Measurements from ENCODE around the gene GREB1L. TPM values are rescaled to one million over a fixed set of nuclear protein-coding genes. Genes with fewer than 3 reads are reported as not detected.

GREB1L gene
- total RNA-seq, 1 donor from 2014 or later: 0.20 TPM

- DNase-seq (ENCODE audit: low read depth, low spot score): no peak
These were observed 241.0 kb downstream of the GREB1L start for GRCh38 chr18:21483051-21483450.

DNA sequence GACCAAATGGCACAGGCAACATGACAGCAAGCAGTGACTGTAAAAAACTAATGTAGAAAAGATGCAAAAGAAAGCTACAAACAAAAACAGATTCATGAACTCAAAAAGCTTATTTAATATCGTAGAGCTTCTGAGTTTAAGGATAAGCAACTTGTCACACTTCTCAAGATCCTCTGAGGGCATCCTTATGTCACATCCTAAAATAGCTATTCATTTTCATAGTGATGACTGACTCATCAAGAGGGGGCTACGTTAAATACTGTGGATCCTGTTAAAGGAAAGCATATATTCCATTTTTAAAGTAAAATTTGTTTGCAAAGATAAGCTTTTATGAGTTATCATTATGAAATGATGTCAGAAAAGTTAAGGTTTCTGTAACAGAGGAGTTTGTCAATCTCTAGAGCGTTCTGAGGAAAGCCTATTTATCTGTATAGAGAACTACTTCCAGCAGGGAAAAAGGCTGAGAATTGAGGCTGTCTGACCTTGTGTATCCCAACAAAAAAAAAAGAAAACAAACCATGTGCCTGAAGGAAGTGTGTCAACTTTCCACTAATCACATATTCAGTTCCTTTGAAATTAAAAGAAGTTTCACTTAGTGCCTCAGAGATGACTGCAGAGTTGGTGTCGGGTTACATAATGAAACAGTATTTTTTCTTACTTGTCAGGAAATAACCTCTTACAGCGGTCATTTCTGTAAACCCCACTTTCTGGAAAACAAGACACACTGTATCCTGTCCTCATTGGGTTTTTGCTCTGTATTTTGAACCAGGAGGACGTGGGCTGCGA is 243.0 kb downstream of the GREB1L start:
- peak; percentile 35 for DNase-seq (ENCODE audit: low read depth, low spot score)

- no peak for DNase-seq (ENCODE audit: low read depth, low spot score)
These were observed 244.9 kb downstream of the GREB1L start for GRCh38 chr18:21486905-21487437.

DNA sequence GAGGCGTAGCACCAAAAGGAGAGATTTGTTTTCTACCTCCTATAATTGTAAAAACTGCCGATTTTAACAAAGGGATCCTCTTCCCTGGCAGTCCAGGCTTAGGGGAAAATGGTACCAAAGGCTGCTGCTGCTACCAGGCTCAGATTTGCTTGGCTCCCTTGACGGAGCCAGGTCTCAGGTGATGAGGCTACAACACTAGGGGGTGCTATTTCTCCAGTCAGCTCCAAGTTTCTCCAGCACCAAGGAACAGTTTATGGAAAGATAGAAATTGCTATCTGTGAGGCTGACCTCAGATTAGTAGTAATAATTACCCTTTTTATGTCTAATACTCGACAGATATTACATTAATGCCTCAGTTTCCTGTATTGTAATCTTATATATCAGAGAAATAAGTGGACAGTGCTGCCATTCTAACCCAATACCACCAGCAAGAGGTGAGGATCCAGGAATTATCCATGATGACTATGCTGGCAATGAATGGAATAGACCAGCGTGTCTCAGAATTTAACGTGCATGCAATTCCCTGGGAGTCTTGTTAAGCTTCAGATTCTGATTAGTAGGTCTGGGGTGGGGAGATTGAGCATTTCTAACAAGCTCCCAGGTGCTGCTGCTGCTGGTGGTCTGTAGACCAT is 247.2 kb downstream of the GREB1L start:
- DNase-seq (ENCODE audit: low read depth, low spot score): peak; percentile 17

GRCh38 chr18:21489919-21490495 is 248.0 kb downstream of the GREB1L start:
- no peak for DNase-seq (ENCODE audit: low read depth, low spot score)

DNA sequence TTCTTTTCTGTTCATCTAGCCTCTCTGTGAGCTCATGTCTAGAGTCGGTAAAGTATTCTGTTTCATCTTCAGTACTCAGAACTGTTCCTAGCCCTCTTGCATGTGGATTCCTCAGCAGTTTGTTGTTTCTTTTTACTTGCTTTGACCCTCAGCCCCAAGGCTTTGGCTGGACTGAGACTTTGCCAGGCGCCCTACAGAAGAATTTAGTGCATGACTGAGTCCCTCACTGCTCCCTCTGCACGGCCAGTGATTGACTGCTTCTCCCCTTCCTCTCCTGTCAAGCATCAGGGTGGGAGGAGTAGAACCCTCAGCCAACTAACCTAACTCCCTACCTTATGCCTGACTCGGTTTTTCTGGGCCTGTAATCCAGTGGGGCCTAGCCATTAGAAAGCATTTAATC is 248.7 kb downstream of the GREB1L start:
- DNase-seq (ENCODE audit: low read depth, low spot score): no peak

DNA sequence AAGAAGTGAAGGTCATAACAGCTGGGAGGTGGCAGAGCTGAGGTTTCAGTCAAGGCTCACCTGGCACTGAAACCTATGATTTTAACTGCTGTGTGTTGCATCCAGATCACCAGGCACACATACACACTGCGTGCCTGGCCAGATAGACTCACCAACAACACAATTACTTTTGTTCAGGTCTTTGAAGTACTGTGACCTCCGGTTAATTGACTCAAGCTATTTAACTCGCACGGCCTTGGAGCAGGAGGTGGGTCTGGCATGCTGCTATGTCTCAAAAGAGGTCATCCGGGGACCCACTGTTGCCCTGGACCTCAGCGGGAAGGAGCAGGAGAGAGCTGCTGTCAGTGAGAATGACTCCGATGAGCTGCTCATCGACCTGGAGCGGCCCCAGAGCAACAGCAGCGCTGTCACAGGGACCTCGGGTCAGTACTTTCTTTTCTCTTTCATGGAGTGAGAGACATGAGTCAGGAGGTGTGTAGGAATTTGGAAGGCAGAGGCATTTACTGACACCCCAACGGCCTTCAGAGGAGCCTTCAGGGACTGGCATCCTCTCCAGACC is 254.3 kb downstream of the GREB1L start:
- DNase-seq (ENCODE audit: low read depth, low spot score): no peak

GRCh38 chr18:21499997-21500396 is 258.0 kb downstream of the GREB1L start:
- DNase-seq (ENCODE audit: low read depth, low spot score): no peak

GRCh38 chr18:21502661-21503060 is 260.6 kb downstream of the GREB1L start:
- no peak for DNase-seq (ENCODE audit: low read depth, low spot score)

DNA sequence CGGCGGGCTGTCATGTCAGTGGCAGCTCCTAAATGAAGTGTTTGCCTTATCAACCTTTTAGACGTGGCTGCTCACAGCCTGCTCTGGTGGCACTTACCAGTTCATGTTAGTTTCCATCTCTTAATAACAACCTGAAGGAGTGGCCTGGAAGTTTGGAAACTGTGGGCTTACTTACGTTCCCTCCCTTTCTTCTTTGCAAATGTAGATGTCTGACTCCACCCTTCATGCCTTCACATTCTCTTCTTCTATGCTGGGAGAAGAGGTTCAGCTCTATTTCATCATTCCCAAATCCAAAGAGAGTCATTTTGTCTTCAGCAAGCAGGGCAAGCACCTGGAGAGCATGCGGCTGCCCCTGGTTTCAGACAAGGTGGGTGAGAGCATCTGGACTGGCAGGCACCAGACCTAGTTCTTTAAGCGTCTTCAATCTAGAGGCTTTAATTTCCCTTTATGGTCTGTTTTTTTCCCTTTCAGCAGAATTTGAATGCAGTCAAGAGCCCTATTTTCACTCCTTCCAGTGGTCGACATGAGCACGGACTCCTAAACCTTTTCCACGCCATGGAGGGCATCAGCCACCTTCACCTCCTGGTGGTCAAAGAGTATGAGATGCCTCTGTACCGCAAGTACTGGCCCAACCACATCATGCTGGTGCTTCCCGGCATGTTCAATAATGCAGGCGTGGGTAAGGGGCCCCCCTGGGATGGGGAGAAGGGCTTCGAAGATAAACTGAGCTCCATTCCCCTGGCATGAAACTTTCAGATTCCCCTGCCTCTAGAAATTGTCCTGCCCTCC is 266.1 kb downstream of the GREB1L start:
- DNase-seq (ENCODE audit: low read depth, low spot score): no peak

DNA sequence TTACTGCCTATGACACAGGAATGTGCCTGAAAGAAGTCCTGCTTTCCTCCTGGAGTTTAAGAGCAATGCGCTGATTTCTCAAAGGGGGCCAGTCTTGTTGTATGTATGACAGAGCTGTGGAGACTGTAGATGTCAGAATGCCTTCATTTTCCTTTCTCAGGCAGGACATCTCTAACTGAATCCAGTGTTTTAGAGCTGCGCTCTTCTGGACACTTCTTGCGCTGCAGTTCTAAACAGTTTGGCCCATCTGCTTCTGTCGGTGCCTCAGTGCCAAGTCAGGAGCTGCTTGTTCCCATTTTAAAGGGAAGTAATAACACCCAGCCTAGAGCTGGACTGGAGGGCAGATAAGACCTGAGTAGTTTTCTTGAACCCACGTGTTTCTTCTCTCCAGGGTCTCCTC is 267.0 kb downstream of the GREB1L start:
- no peak for DNase-seq (ENCODE audit: low read depth, low spot score)

GRCh38 chr18:21513292-21513691 is 271.3 kb downstream of the GREB1L start:
- DNase-seq (ENCODE audit: low read depth, low spot score): no peak

DNA sequence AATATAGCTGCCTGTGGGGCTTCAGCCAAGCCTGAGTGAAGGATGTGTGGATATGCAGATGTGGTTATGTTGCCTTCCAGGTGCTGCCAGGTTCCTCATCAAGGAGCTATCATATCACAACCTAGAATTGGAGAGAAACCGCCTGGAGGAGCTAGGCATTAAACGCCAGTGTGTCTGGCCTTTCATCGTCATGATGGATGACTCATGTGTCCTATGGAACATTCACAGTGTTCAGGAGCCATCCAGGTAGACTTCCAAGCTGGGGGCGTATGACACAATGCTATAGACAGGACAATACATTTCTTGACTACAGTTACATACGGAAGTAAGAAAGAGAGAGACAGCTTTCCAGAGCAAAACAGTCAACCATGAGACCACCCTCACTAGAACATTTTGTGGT is 271.7 kb downstream of the GREB1L start:
- no peak for DNase-seq (ENCODE audit: low read depth, low spot score)

DNA sequence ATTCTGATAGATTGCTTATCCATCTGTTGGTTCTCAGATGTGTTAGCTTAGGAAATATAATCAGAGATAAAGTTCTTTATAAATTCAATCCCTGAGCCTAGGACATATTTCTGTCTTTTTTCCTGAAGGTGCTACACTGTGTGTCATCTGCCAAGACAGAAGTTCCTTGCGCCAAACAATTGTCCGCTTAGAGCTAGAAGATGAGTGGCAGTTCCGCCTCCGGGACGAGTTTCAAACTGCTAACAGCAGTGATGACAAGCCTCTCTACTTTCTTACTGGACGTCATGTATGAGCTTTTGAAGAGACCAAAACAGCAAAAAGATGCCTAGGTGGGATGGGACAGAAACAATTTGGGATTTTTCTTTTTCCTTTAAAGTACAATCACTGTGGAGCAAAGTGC is 280.5 kb downstream of the GREB1L start:
- no peak for DNase-seq (ENCODE audit: low read depth, low spot score)

DNA sequence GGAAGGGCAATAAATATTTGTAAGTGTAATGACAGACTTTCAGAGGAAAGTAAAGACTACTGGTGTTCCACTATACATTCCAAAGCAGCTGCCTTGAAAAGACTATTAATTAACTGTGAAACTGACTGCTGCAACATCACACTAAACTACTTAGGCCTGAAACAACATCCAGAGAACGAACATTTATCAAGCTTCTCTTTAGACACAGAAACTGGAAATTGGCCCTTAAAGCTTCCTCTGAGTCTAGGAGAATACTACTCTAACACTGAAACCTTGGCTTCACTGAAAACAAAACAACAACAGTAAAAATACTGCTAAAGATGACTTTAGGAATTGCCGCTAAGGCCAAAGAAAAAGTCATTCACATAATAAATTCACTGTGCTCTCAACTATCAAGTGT is 283.9 kb downstream of the GREB1L start:
- no peak for DNase-seq (ENCODE audit: low read depth, low spot score)

GRCh38 chr18:21526463-21526862 is 284.4 kb downstream of the GREB1L start:
- DNase-seq (ENCODE audit: low read depth, low spot score): no peak

GRCh38 chr18:21534327-21534726 is 292.3 kb downstream of the GREB1L start:
- DNase-seq (ENCODE audit: low read depth, low spot score): no peak

GRCh38 chr18:21538230-21538629 is 296.2 kb downstream of the GREB1L start:
- DNase-seq (ENCODE audit: low read depth, low spot score): no peak

DNA sequence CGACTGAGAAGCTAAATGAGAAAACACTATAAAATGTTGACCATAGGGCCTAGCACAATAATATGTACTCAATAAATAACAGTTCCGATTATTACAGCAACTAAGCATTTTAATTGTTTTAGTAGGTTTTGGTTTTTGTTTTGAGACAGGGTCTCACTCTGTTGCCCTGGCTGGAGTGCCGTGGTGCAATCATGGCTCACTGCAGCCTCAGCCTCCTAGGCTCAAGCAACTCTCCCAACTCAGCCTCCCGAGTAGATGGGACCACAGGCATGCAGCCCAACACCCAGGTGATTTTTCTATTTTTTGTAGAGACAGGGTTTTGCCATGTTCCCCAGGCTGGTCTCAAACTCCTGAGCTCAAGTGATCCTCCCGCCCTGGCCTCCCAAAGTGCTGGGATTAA is 304.4 kb downstream of the GREB1L start:
- no peak for DNase-seq (ENCODE audit: low read depth, low spot score)

DNA sequence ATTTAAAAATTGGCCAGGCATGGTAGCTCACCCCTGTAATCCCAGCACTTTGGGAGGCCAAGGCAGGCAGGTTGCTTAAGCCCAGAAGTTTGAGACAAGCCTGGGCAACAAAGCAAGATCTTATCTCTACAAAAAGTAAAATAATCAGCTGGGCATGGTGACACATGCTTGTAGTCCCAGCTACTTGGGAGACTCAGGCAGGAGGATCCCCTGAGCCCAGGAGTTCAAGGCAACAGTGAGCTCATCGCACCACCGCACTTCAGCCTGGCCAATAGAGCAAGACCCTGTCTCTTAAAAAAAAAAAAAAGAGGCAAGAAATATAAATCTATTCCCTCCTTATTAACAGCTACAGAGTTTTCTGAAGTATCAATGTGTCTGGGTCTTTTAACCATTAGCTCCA is 306.6 kb downstream of the GREB1L start:
- no peak for DNase-seq (ENCODE audit: low read depth, low spot score)

- DNase-seq (ENCODE audit: low read depth, low spot score): no peak
These were observed 308.5 kb downstream of the GREB1L start for GRCh38 chr18:21550510-21550970.
